Epithelial cell of esophagus (primary cell): Measurements from ENCODE around the gene ADCYAP1R1.

Experiments used
- DNase-seq: peaks from one replicate; pipeline ENCODE4 v3.0.0; 2010; ENCODE audit warnings: low read depth
- H3K4me3 ChIP-seq: 2 replicates; pipeline ENCODE4 v1.5.1; 2011; ENCODE audit warnings: mild to moderate bottlenecking, low read length, control low read depth
- TF ChIP-seq, protein P1 (sequence below): IDR thresholded peaks from 2 replicates; pipeline ENCODE4 v1.5.1; 2011; ENCODE audit warnings: low read depth, mild to moderate bottlenecking, low read length, control low read depth, inconsistent platforms; ENCODE audit not compliant: insufficient read depth; ENCODE audit errors: missing control alignments

The ADCYAP1R1 gene

DNA sequence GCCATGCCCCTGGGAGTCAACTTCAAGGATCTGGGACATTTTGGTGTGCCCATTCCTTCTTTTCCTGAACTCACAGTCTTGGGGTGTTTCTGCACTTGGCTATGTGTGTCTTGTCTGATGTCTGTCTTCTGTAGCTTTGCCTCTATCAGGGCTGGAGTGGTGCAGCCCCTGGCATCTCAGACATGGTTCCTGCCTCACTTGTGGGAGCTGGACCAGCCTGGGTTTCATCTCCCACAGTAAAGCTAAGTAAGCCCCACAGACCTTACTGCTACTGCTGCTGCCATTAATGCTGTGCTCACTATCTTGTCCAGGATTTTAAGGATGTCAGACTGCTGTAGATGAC, 59.0 kb downstream of the ADCYAP1R1 start:
- no peak for DNase-seq
- H3K4me3 ChIP-seq, result no peak overlapping the region
- TF ChIP-seq, protein P1, sequence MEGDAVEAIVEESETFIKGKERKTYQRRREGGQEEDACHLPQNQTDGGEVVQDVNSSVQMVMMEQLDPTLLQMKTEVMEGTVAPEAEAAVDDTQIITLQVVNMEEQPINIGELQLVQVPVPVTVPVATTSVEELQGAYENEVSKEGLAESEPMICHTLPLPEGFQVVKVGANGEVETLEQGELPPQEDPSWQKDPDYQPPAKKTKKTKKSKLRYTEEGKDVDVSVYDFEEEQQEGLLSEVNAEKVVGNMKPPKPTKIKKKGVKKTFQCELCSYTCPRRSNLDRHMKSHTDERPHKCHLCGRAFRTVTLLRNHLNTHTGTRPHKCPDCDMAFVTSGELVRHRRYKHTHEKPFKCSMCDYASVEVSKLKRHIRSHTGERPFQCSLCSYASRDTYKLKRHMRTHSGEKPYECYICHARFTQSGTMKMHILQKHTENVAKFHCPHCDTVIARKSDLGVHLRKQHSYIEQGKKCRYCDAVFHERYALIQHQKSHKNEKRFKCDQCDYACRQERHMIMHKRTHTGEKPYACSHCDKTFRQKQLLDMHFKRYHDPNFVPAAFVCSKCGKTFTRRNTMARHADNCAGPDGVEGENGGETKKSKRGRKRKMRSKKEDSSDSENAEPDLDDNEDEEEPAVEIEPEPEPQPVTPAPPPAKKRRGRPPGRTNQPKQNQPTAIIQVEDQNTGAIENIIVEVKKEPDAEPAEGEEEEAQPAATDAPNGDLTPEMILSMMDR, result no peak

DNA sequence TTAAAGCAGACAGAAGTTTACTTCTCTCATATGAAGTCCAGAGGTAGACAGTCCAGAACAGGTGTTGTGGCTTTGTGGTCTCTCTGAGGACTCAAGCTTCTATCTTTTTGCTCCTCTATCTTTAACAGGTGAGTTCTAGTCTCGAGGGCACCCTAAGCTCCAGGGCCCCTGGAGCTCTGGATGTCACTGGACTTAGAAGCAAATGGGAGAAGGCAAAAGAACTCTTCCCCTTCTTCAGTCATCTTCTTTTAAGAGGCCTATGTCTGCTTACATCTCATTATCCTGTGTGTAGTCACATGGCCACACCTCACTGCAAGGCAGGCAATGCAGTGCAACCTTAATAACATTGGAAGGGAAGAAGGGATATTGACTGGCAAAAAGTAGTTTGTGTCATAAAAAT, 61.6 kb downstream of the ADCYAP1R1 start:
- TF ChIP-seq, protein P1, result no peak
- H3K4me3 ChIP-seq, result no peak overlapping the region
- DNase-seq, result no peak

DNA sequence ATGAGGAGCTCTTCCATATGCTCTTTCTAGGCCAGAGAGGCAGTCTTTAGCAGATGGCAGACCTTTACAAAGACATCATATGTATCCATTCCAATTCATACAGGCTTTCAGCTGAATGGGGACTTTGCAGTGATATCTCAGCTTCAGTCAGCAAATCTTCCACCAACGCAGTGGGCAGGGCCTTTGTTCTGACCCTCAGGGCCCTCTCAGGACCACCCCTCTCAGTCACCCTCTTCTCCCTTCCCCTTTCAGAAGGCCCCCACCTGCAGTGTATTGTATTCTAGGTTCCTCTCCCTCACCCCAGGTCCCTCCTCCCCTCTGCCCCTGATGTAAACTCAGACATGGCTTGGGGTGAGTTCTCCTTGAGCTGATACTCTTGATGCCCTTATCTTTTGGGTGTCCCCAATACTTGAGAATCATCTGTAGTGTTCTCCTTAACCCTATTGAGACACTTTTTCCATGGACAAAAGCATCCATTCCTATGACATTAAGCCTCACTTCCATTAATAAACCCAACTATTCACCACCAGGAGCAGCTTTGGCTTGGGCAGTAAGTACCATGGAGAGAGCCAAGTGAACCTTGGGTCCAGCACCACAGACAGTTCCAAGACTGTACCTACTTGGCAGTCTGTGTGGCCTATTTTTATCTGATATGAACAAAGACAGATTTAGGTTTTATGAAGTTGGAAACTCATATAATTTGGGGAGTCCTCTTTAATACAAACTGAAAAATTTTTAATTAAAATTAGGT, 62.7 kb downstream of the ADCYAP1R1 start:
- H3K4me3 ChIP-seq, result no peak overlapping the region
- DNase-seq, result peak; percentile 69
- TF ChIP-seq, protein P1, result peak; percentile 7

DNA sequence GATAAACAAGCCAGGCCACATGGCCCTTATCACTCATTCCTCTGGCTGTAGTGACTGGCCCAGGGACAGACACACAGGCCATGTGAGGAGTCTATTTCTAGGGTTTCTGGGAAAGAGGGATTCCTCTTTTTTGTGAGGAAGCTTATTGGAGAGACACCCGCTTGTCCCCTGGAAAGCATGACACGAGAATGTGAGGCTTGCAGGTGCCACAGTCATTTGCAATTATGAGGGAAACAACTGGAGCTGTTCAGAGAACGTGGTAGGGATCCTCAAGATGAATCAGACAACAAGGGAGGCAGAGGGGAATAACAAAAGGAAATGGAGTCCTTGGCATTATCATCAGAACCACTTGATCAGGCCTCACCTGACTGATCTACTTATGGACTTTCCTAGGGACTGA, 64.5 kb downstream of the ADCYAP1R1 start:
- H3K4me3 ChIP-seq, result no peak overlapping the region
- no peak for DNase-seq
- TF ChIP-seq, protein P1, result no peak

DNA sequence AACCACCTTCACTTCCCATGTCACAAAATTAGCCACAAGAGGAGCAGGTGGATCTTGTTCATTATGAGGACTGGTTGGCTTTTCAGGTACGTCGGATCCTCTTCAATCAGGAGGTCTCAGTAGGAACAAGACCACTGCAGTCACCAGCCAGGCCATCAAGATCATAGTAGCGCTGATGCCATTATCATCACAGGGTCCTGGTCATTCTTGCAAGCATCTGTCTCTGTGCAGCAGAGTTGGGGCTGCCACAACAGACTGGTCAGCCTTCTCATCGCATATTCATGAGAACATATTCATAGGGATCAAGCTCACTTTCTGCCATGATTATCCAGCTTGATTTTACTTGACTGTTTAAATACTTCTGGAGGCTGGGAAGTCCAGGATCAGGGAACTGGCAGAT, 67.1 kb downstream of the ADCYAP1R1 start:
- no peak for DNase-seq
- TF ChIP-seq, protein P1, result no peak
- no peak overlapping the region for H3K4me3 ChIP-seq

DNA sequence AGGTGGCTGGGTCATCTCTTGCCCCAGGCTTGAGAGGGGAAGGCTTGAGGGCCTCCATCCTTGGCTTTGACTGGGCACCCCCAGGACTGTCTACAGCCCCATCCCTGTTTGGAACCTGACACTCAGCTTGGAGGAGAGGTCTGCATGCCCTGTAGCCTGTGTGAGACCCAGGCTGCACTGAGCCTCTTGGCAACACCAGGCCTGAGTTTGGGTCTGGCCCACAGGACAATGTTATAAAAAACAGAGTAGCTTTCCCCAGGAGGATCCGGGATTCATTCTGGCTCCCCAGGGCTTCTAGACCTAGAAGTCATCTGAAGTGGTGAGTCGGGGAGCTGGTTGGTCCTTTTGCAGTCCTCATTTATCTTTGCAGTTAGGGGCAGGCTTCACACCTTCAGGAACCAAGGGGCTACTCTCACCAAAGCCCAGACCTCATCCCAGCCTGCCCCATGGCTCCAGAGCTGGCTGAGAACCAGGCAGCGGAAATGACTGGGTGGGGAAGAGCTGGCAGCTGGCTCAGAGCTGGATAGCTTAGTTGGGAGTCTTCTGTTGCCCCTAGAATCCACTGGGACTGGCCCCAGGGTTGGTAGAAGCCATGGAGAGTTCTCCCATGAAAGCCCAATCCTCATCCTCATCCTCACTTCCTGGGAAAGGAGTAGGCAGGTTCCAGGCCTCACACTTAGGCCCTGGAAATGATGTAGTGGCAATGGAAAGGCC, 68.8 kb downstream of the ADCYAP1R1 start:
- DNase-seq, result no peak
- TF ChIP-seq, protein P1, result no peak
- no peak overlapping the region for H3K4me3 ChIP-seq
